NT2/D1 (cell line): ENCODE measurements around the gene PPARA.
A peak's percentile ranks its signal among the peaks of the same experiment; 100 is the strongest.

ENCODE experiments used
- DNase-seq: peaks from one replicate; pipeline ENCODE4 v3.0.0-alpha.2; 2011; ENCODE audit warnings: low read depth, low spot score
- H3K27me3 ChIP-seq: 2 replicates; pipeline ENCODE4 v1.6.0; 2011; ENCODE audit warnings: mild to moderate bottlenecking; ENCODE audit not compliant: insufficient read length, insufficient read depth
- H3K36me3 ChIP-seq: 2 replicates; pipeline ENCODE4 v1.6.1; 2011; ENCODE audit warnings: mild to moderate bottlenecking, low read length, mixed read lengths; ENCODE audit not compliant: insufficient read depth, insufficient read length
- H3K4me1 ChIP-seq: 2 replicates; pipeline ENCODE4 v1.5.1; 2011; ENCODE audit not compliant: insufficient read depth, insufficient read length
- H3K4me3 ChIP-seq: 2 replicates; pipeline ENCODE4 v1.5.1; 2011; ENCODE audit warnings: low read depth; ENCODE audit not compliant: insufficient read length
- H3K9ac ChIP-seq: 2 replicates; pipeline ENCODE4 v1.6.0; 2011; ENCODE audit warnings: low read depth; ENCODE audit not compliant: insufficient read length
- H3K9me3 ChIP-seq: 2 replicates; pipeline ENCODE4 v1.5.1; 2011; ENCODE audit warnings: mild to moderate bottlenecking, low read length; ENCODE audit not compliant: insufficient read depth
- SUZ12 ChIP-seq: IDR thresholded peaks from 2 replicates; pipeline ENCODE4 v1.6.1; 2011; ENCODE audit not compliant: insufficient read length, insufficient read depth; ENCODE audit errors: extremely low read depth
- YY1 ChIP-seq: IDR thresholded peaks from 2 replicates; pipeline ENCODE4 v1.6.1; 2011; ENCODE audit not compliant: insufficient read length, insufficient read depth
- ZNF274 ChIP-seq: IDR thresholded peaks from 2 replicates; pipeline ENCODE4 v1.6.1; 2011; ENCODE audit warnings: mild to moderate bottlenecking, low read depth, low read length

PPARA gene

GRCh38 chr22:46110215-46110614 is 40.1 kb upstream of the PPARA start:
- no peaks in the 10 kb centered on the region for H3K27me3 ChIP-seq
- no peak for DNase-seq
- H3K36me3 ChIP-seq = no peaks in the 10 kb centered on the region
- TF ChIP-seq ZNF274 (no peak), SUZ12 (no peak), YY1 (no peak)
- H3K4me3 ChIP-seq = no peak overlapping the region
- no peaks in the 10 kb centered on the region for H3K9me3 ChIP-seq
- H3K4me1 ChIP-seq = peaks cover 27% of the 10 kb centered on the region
- H3K9ac ChIP-seq = no peak overlapping the region

GRCh38 chr22:46111645-46112306 is 38.5 kb upstream of the PPARA start:
- no peak for TF ChIP-seq ZNF274
- no peak for TF ChIP-seq YY1
- TF ChIP-seq SUZ12 = no peak
- H3K4me3 ChIP-seq = no peak overlapping the region
- peak overlapping the region; percentile 6 for H3K9ac ChIP-seq
- no peaks in the 10 kb centered on the region for H3K27me3 ChIP-seq
- peaks cover 25% of the 10 kb centered on the region for H3K4me1 ChIP-seq
- H3K36me3 ChIP-seq = no peaks in the 10 kb centered on the region
- no peak for DNase-seq
- H3K9me3 ChIP-seq = no peaks in the 10 kb centered on the region

GRCh38 chr22:46112405-46112804 is 37.9 kb upstream of the PPARA start:
- DNase-seq = no peak
- Histone ChIP-seq H3K36me3 (no peaks in the 10 kb centered on the region), H3K27me3 (no peaks in the 10 kb centered on the region), H3K9ac (no peak overlapping the region), H3K9me3 (no peaks in the 10 kb centered on the region), H3K4me3 (no peak overlapping the region), H3K4me1 (peaks cover 24% of the 10 kb centered on the region)
- TF ChIP-seq SUZ12 = no peak

GRCh38 chr22:46113110-46113909 is 37.0 kb upstream of the PPARA start:
- H3K4me1 ChIP-seq = peaks cover 18% of the 10 kb centered on the region

GRCh38 chr22:46113910-46114517 is 36.3 kb upstream of the PPARA start:
- H3K9me3 ChIP-seq = no peaks in the 10 kb centered on the region
- H3K4me3 ChIP-seq = no peak overlapping the region
- H3K36me3 ChIP-seq = no peaks in the 10 kb centered on the region
- peak overlapping the region; percentile 50 for H3K9ac ChIP-seq
- no peak for TF ChIP-seq SUZ12
- TF ChIP-seq ZNF274 = no peak
- TF ChIP-seq YY1 = no peak
- DNase-seq = no peak
- no peaks in the 10 kb centered on the region for H3K27me3 ChIP-seq
- peaks cover 18% of the 10 kb centered on the region for H3K4me1 ChIP-seq

More at GRCh38 chr22:46113110-46113909, 37.0 kb upstream of the PPARA start:
- no peaks in the 10 kb centered on the region for H3K27me3 ChIP-seq
- H3K9me3 ChIP-seq = no peaks in the 10 kb centered on the region
- no peak for DNase-seq
- no peaks in the 10 kb centered on the region for H3K36me3 ChIP-seq
- TF ChIP-seq ZNF274 (no peak), SUZ12 (no peak)
- H3K4me3 ChIP-seq = no peak overlapping the region
- no peak overlapping the region for H3K9ac ChIP-seq

GRCh38 chr22:46114518-46115387 is 35.6 kb upstream of the PPARA start:
- H3K4me1 ChIP-seq = peaks cover 14% of the 10 kb centered on the region
- TF ChIP-seq YY1 (no peak), ZNF274 (no peak), SUZ12 (no peak)
- no peak for DNase-seq

More at GRCh38 chr22:46114518-46115387, 35.6 kb upstream of the PPARA start:
- Histone ChIP-seq H3K9me3 (no peaks in the 10 kb centered on the region), H3K9ac (peak overlapping the region; percentile 42), H3K36me3 (no peaks in the 10 kb centered on the region), H3K4me3 (no peak overlapping the region), H3K27me3 (no peaks in the 10 kb centered on the region)
